Stimulated activated CD8-positive, alpha-beta memory T cell treated with anti-CD3 and anti-CD28 coated beads, Interleukin-12 subunit alpha, Interleukin-12 subunit beta, amount 100 ng/mL, for 4 hours (primary cell): ENCODE data around the gene ZNF667.

Experiments used
- DNase-seq: peaks from one replicate; pipeline ENCODE4 v3.0.0-alpha.2; 2020; ENCODE audit warnings: low read depth

The ZNF667 gene

DNA sequence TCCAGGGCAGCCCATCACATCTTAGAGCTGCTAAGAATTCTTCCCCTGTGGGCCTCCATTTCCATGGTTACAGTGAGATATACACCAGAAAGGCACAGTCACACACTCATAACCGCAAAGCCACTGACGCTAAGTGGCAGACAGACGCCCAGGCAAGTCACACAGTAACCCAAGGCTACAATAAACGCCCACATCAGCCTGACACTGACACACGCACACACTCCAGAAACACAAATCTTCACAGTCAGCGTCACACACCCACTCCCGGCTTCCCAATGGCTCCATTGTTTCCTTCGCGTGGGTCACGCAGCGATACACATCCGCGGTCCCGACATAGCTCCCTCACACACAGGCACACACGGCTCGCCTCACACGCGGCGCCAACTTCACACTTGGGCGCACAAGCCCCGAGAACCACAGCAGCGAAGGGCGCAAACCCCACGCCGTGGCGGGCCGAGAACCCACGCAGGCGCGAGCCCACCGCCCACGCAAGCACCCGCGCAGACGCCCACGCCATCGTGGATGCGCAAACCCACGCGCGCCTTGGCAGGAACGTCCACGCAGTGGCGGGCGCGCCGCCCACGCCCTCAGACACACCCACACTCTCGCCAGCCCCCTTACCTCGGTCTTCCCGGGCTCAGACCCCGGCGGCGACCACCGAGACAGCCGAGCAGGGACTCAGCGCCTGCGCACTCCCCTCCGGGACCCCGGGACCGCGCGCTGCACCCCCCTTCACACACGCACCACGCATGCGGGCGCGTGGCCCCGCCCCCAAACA is at the start of gene ZNF667:
Gene ZNF667, minus strand, starts transcription at position 695 of the 778 bp plus-strand sequence. CDS start 14,975 bp downstream, outside the sequence.
- peak; percentile 17 for DNase-seq

DNA sequence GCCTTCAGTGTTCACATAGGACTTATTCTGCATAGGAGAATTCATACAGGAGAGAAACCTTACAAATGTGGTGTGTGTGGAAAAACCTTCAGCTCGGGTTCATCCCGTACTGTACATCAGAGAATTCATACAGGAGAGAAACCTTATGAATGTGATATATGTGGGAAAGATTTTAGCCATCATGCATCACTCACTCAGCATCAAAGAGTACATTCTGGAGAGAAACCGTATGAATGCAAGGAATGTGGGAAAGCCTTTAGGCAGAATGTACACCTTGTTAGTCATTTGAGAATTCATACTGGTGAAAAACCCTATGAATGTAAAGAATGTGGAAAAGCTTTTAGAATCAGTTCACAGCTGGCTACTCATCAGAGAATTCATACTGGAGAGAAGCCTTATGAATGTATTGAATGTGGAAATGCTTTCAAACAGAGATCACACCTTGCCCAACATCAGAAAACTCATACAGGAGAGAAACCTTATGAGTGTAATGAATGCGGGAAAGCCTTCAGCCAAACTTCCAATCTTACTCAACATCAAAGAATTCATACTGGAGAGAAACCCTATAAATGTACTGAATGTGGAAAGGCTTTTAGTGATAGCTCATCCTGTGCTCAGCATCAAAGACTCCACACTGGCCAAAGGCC is 48.2 kb upstream of the ZNF667 start:
- DNase-seq, result no peak

DNA sequence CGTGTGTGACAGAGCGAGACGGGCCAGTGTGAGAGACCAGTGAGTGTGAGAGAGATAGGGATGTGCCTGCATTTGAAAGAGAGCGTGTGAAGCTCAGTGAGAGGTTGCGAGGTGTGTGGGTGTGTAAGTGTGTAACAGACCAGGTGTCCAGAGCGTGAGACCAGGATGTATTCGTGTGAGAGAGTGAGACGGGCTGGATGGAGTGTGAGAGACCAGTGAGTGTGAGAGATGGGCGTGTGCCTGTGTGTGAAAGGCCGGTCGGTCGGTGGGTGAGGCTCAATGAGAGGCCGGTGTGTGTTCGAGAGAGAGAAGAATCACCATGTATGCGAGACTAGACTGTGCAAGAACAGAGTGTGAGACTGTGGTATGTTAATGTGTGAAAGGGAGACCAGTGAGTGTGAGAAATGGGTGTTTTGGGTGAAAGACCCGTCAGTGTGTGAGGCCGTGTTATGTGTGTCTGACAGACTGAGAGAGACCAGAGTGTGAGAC is 31.2 kb upstream of the ZNF667 start:
- DNase-seq, result no peak

DNA sequence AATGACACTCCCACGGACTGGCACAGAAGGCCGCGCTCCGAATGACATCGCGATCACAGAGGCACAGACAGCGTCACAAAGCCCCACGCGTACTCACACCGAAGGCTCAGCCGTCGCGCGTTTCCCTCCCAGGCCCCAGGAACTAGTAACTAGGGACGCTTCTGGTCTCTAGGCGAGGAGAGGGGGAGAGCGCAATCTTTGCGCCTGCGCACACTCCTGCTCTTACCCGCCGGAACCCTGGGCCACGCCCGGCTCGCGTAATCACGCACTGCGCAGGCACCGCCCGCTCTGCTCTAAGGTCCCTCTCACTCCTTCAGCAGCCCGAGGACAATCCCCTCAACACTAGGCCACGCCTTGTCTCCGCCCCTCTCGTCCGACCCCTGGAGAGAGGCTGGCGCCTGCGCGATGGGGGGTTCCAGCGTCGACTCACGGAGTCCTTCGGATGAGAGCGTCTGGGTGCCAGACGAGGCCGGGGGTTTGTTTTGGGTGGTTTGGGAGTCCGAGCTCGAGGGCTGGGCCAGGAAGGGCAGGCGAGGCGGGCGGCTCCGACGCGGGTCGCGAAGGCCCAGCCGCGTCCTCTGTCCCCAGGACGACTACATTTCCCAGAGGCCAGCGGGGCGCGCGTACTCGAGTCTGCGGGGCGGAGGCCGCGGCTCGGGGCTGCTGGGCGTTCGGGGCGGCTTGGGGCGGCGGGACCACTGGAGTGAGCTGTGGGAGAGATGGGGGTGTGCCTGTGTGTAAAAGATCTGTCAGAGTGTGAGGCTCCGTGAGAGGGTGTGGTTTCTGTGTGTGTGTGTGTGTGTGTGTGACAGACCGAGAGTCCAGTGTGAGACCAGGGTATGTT is 30.5 kb upstream of the ZNF667 start, which contains the start of gene ZNF471:
Gene ZNF471, plus strand, starts transcription at position 410 of the 844 bp plus-strand sequence. CDS start 3,717 bp downstream, outside the sequence.
- DNase-seq, result peak; percentile 75

GRCh38 chr19:56504581-56504980 is 27.4 kb upstream of the ZNF667 start:
- DNase-seq, result no peak

- no peak for DNase-seq
Measured at GRCh38 chr19:56491399-56491798, 14.3 kb upstream of the ZNF667 start.

- peak; percentile 53 for DNase-seq
Measured at GRCh38 chr19:56477429-56478338, 539 bp upstream of the ZNF667 start.

DNA sequence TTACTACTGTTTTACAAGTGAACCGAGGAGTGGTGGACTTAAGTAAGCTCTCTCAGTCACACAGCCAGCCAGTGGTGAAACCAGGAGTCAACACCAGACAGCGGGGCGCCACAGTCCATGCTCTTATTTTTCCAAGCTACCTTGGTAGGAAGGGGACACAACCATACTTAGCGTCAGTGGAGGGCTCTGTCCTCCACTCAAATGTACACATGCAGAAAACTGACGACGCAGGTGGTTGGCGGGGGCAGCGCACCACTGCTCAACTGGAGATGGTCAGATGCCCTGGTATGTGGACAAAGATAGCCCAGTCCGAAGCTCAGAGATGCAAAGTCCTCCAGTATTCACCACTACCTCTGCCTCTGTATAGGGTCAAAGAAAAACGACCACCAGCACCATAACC is 1.1 kb downstream of the ZNF667 start:
- DNase-seq, result no peak

DNA sequence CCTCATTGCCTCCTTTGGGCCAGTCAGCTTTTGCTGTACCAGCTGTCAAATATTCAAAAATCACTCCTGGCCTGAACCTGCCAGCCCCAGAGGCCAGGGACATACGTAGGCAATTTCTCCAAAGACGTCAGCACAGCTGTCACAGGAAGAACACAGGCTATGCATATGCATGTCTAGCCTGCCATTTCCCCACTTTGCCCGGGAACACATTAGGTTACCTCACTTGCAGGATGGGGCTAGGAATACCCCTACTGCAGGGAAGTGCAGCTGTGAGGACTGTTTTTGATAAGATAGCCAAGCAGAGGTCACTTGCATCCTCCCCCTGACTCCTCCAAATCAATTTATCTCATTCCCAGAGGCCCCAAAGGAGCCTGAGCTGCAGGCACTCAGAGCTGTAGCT is 2.8 kb downstream of the ZNF667 start:
- no peak for DNase-seq

- no peak for DNase-seq
Measured at GRCh38 chr19:56441206-56441792, 35.8 kb downstream of the ZNF667 start.

- DNase-seq, result no peak
Measured at GRCh38 chr19:56423985-56424353, 53.2 kb downstream of the ZNF667 start.

DNA sequence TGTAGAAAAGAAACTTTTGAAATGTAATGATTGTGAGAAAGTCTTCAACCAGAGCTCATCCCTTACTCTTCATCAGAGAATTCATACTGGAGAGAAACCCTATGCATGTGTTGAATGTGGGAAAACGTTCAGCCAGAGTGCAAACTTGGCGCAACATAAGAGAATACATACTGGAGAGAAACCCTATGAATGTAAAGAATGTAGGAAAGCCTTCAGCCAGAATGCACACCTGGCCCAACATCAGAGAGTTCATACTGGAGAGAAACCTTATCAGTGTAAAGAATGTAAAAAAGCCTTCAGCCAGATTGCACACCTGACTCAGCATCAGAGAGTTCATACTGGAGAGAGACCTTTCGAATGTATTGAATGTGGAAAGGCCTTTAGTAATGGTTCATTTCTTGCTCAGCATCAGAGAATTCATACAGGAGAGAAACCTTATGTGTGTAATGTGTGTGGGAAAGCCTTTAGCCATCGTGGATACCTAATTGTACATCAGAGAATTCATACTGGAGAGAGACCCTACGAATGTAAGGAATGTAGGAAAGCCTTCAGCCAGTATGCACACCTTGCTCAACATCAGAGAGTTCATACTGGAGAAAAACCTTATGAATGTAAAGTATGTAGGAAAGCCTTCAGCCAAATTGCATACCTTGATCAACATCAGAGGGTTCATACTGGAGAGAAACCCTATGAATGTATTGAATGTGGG is 53.7 kb downstream of the ZNF667 start:
- no peak for DNase-seq

GRCh38 chr19:56405062-56405461 is 72.1 kb downstream of the ZNF667 start:
- DNase-seq, result no peak

DNA sequence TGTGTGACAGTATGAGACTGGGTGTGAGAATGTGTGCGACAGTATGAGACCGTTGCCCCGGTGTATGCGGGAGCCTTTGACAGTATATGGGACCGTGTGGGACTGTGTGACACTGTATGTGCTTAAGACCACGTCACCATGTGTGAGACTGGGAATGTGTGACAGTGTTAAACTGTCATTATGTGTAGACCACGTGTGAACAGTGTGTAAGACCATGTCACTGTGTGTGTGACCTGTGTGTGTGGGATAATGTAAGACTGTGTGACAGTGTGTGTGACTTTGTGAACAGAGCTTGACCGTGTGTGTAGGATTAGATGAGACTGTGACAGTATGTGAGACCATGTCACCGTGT is 72.5 kb downstream of the ZNF667 start:
- DNase-seq, result no peak

DNA sequence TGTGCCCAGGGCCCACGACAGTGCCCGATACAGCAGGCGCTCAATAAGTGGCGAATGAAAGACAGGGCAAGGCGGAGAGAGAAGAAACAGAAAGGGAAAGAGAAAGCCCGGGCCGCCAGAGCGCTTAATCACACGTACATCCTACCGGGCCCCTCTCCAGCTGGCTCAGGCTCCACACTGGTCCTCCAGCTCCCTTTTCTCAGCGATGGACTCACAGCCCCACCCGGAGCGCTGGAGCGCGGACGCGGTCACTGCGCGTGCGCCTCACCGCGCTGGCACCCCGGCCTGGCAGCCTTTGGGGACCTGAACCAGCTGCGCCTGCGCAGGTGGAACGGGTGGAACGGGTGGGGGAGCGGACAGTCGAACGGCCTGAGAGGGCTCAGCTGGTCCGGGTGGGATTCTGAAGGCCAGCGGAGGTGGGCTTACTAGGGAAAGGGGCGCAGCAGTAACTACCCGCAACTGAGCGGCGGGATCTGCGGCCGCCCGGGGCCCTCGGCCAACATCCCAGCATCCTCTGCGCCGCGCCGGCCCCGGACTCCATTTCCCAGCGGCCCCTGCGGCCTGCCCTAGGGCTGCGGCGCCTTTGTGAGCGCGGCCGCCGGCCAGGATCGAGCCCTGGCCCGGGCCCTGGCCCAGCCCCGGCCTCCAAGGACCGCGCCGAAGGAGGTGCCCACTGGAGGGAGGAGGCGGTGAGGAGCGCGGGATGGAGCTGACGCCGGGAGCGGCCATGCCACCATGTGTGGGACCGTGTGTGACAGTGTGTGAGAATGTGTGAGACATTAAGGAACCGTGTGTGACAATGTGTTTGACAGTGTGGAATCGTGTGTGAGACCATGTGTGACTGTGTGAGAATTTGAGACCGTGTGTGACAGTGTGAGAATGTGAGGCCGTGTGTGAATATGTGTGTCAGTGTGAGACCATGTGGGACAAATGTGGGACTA is 73.1 kb downstream of the ZNF667 start, which contains the start of gene ZNF583:
Gene ZNF583, plus strand, starts transcription at position 569 of the 941 bp plus-strand sequence. CDS start 2,783 bp downstream, outside the sequence.
- peak; percentile 87 for DNase-seq

DNA sequence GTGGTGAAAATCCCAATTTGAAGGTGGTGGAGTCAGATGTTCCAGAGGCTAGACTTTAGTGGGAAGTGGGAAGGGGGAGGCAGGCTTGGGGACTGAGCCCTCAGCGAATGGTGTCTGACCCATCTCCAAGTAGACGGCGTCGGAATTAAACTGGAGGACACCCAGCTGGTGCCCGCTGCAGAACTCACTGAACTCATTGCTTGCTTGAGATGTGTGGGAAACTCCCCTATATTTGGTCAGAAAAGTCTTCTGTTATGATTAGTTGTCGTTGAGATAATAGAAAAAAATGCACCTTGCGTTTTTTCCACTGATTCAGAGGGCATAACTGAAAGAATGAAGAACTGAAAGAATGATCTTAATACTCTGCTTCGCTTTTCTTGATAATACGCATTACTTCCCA is 73.9 kb downstream of the ZNF667 start:
- no peak for DNase-seq

DNA sequence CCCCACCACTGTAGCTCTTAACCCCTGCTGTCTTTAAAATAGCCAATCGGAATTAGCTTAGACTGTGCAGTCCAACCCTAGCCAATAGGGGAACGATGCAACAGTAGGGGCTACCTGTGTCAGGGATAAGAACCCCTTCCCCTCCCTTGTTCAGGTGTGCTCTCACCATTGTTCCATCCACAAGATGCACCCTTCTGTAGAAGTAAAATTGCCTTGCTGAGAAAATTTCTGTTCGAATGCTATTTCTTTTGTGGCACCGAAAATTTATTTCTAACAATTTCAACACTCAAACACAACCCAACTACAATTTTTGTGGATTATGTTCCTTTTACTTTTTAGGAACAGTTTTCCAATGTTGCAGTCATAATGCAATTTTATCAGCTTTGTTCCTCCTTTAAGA is 76.7 kb downstream of the ZNF667 start:
- DNase-seq, result no peak

DNA sequence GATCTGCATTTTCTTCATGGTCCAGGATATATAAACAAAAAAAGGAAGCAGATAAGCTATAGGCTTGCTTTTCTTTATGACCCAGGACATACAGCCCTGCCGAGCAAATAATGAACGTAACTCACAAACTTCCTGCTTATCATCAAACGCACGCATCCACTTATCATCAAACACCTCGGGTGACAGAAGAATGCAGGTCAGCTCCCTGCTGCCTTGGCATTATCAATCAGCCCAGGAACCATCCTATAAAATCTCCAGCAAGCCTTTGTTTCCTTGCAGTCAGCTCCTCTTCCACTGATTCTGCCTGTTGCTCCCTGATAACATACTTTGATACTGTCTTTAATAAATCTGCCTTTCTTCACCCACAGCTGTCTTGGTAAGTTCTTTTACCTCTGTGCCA is 78.3 kb downstream of the ZNF667 start:
- no peak for DNase-seq
